AG04450 (cell line): ENCODE data around the gene THBS4. TPM values are rescaled to one million over a fixed set of nuclear protein-coding genes. Genes with fewer than 3 reads are reported as not detected.

Source experiments
- CTCF ChIA-PET: fragments of 300-600, 350-600 bp; formaldehyde crosslinking; extraction: SDS; loops from one replicate; lab custom pipeline; 2022; ENCODE audit warnings: antibody characterized with exemption, inconsistent platforms; lab: Charles Lee
- POLR2A ChIA-PET: fragments of 350-600 bp; formaldehyde crosslinking; extraction: SDS; loops from one replicate; lab custom pipeline; 2021; ENCODE audit warnings: antibody characterized with exemption, inconsistent platforms; lab: Yijun Ruan, JAX
- DNase-seq: peaks from one replicate; pipeline ENCODE4 v3.0.0-alpha.2; 2011; ENCODE audit warnings: low read depth, low spot score
- H3K27ac ChIP-seq: one replicate; pipeline ENCODE4 v1.5.1; 2012; ENCODE audit warnings: low read depth, low read length, control low read depth
- H3K27me3 ChIP-seq: one replicate; pipeline ENCODE4 v1.6.0; 2012; ENCODE audit warnings: low read length; ENCODE audit not compliant: control insufficient read depth, insufficient read depth
- H3K4me3 ChIP-seq: 2 replicates; pipeline ENCODE4 v1.5.1; 2011; ENCODE audit warnings: mild to moderate bottlenecking, low read depth, low read length, control low read depth
- H3K9me3 ChIP-seq: 2 replicates; pipeline ENCODE4 v1.5.1; 2012; ENCODE audit warnings: low read length; ENCODE audit not compliant: control insufficient read depth, insufficient read depth
- polyA plus RNA-seq: library from polyadenylated mRNA; depleted of rRNA; stranded (reverse); fragments of >200 nt; gene quantifications from 2 replicates; pipeline ENCODE4 v1.2.3, GENCODE V29; 2011; rRNA removed
- small RNA-seq: library from RNA; depleted of rRNA; stranded (forward); fragments of <200 nt; gene quantifications from one replicate; pipeline ENCODE3, GENCODE V24; 2012; ENCODE audit warnings: low read depth; ENCODE audit not compliant: insufficient read length
- TF ChIP-seq, protein P1 (sequence below): IDR thresholded peaks from 2 replicates; pipeline ENCODE4 v1.5.1; 2011; ENCODE audit warnings: low read depth, low read length, control low read depth, inconsistent platforms

The THBS4 gene
- polyA plus RNA-seq, 1 experiment: 0.94 TPM

DNA sequence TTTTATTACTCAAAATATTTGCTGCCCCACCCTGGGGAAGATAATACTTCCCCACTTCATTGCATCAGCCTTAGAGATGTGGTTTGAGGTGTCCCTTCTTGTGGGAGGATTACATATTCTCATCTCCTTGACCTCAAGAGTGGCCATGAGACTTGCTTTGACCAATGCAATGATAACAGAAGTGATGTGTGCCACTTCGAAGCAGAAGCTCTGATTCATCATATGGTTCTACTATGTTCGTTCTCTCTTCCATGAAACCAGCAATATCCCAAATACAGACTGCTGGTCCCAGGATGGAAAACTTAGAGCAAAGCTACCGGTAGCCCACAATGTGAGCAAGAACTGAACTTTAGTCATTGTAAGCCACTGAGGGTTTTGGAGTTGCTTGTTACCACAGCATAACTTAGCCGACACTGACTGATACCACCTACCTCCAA, 92.0 kb downstream of the THBS4 start:
- H3K4me3 ChIP-seq: no peak overlapping the region
- no peaks in the 10 kb centered on the region for H3K9me3 ChIP-seq
- H3K27ac ChIP-seq: no peak overlapping the region
- DNase-seq: no peak
- TF ChIP-seq, protein P1, sequence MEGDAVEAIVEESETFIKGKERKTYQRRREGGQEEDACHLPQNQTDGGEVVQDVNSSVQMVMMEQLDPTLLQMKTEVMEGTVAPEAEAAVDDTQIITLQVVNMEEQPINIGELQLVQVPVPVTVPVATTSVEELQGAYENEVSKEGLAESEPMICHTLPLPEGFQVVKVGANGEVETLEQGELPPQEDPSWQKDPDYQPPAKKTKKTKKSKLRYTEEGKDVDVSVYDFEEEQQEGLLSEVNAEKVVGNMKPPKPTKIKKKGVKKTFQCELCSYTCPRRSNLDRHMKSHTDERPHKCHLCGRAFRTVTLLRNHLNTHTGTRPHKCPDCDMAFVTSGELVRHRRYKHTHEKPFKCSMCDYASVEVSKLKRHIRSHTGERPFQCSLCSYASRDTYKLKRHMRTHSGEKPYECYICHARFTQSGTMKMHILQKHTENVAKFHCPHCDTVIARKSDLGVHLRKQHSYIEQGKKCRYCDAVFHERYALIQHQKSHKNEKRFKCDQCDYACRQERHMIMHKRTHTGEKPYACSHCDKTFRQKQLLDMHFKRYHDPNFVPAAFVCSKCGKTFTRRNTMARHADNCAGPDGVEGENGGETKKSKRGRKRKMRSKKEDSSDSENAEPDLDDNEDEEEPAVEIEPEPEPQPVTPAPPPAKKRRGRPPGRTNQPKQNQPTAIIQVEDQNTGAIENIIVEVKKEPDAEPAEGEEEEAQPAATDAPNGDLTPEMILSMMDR: no peak
- ChIA-PET POLR2A (no interaction called here), CTCF (no interaction called here)
- H3K27me3 ChIP-seq: peaks cover 5% of the 10 kb centered on the region

DNA sequence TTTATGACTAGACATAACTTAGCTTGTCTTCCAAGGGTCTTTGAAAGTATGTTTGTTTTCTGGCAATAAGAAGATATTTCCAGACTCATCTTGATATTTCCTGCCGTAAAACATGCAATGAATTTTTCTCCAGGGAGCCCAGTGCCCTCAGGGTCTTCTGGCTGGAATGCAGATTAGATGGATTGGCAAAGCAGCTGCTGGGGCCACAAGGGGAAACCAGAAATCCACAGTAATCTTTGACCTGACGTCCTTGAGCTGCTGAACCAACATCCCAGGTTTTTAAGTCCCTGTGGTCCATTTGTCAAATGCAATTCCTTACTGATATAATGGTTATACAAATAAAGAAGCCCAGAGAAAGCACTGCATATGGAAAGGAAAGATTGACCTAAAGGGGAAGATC, 93.0 kb downstream of the THBS4 start:
- no peak for DNase-seq
- H3K27ac ChIP-seq: no peak overlapping the region
- ChIA-PET CTCF (no interaction called here), POLR2A (no interaction called here)
- H3K27me3 ChIP-seq: peaks cover 5% of the 10 kb centered on the region
- TF ChIP-seq, protein P1: no peak
- H3K4me3 ChIP-seq: no peak overlapping the region
- H3K9me3 ChIP-seq: no peaks in the 10 kb centered on the region

DNA sequence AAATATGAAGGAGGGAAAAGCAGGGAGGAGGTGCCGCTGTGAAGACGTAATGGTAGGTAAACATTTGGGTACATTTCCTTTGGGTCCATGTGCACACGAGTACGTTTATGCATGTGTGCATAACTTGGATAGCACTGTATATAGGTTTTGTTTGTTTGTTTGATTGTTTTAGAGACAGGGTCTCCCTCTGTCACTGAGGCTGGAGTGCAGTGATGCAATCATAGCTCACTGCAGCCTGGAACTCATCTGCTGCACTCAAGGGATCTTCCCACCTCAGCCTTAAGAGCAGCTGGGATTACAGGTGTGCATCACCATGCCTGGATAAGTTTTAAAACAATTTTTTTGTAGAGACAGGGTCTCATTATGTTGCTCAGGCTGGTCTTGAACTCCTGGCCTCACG, 94.0 kb downstream of the THBS4 start:
- H3K27me3 ChIP-seq: peaks cover 2% of the 10 kb centered on the region
- no peaks in the 10 kb centered on the region for H3K9me3 ChIP-seq
- POLR2A ChIA-PET: no interaction called here
- H3K4me3 ChIP-seq: no peak overlapping the region
- no peak for DNase-seq
- CTCF ChIA-PET: no interaction called here
- no peak overlapping the region for H3K27ac ChIP-seq
- TF ChIP-seq, protein P1: no peak

Small RNA genes lying within 50 kb of the gene (small RNA-seq; reads per million reads assigned to genes)
- gene TRMT112P2: not detected

Other genes with a start within 250 kb of the THBS4 start
- gene MTX3, start 44.1 kb upstream of the THBS4 start, polyA plus RNA-seq: 10.1 and 15.2 TPM in 2 replicates
- 7.3 and 8.5 TPM in 2 replicates for gene SERINC5, start 220.7 kb downstream of the THBS4 start, polyA plus RNA-seq